Dermis lymphatic vessel endothelial cell (primary cell): ENCODE measurements around the gene RSU1. TPM values are rescaled to one million over a fixed set of nuclear protein-coding genes. Genes with fewer than 3 reads are reported as not detected.

Experiments used
- total RNA-seq: library from RNA; depleted of rRNA; stranded (reverse); fragments of >200 nt; gene quantifications from 2 replicates; pipeline ENCODE4 v1.2.1, GENCODE V29; 2014

RSU1 gene
- 80.4 and 85.4 TPM in 2 replicates for total RNA-seq

DNA sequence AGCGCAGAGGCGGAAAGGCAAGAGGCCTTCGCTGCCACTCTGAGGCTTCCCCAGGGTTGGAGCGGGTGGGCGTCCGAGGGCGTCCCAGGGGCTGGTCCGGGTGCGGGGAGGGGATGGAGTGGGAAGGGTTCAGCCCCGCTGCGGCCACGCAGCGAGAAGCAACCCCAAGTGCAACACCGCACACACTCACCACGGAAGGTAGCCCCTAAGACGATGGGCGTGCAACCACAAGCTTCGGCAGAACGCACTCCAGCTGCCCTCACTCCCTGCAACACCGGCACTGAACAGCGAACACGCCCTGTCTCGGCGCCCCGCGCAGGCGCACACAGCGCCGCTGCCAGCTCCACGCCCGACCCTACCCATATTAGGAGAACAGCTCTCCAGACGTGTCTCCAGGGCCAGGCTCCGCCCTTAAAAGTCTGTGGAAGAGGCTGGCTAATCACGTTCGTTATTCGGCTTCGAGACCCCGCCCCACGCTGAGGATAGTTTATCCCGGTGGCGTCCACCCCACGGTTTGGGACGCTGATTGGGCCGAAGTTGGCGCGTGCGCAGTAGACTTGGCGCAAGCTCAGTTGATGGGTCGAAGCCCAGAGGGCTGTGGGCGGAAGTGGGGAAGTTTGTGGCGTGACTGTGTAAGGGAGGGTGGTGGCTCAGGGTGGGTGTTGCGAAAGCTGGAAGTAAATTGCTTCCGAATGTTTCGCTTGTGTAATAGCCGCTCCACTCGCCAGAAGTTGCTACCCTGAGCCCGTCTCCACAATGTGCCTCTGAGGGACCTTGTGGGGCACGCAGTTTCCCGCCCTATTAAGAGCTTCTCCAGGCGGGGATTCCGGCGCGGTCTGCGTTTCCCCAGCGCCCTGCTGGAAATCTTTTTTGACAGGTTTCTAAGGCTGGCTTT is at the start of gene RSU1:
Gene RSU1, minus strand, starts transcription at position 300 of the 895 bp plus-strand sequence. CDS start 343 bp downstream, outside the sequence.

